Stimulated activated CD4-positive, alpha-beta T cell treated with anti-CD3 and anti-CD28 coated beads, Interleukin-2, amount 100 ng/mL, for 48 hours (primary cell): ENCODE measurements around the gene MYADML2.

ENCODE experiments used
- DNase-seq, 2 donors: peaks; one replicate each; pipeline ENCODE4 v3.0.0-alpha.2; 2020

Gene MYADML2

DNA sequence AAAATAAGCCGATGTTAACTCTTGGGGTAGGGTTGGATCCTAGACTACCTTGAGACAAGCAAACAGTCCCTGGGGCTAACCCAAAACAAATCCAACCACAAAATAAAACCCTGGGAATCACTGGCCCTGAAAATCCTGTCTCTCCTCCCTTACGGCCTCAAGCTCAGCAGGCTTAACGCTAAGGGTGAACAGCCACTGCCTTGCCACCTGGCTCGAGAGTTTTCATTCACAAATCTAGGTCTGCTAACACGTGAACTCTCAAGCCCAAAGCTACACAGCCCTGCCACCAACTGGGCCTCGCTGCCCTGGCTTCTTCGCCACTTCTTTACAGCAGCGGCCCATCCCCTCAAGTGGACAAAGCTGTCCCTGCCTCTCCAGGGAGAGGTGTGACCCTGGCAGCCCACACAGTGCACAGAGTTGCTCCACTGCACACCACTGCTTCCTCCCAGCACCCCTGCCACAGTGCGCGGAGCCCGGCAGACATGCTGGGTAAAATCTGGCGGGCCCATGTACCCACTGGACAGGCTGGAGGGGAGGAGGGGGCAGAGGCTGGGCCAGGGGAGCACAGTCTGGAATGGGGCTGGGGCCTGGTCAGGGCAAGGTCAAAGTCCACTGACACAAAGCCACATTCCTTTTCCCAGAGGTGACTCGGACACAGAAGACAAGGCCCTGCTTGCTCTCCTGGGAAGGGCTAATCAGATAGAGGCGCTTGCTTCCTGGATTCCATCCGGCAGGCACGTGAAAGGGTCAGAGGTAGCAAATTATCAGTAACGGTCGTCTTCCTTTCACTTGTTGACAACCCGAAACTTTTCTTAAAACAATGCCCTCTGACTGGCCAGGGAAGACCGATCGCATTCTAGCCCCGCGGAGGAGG is 36.8 kb downstream of the MYADML2 start:
- no peak for DNase-seq

DNA sequence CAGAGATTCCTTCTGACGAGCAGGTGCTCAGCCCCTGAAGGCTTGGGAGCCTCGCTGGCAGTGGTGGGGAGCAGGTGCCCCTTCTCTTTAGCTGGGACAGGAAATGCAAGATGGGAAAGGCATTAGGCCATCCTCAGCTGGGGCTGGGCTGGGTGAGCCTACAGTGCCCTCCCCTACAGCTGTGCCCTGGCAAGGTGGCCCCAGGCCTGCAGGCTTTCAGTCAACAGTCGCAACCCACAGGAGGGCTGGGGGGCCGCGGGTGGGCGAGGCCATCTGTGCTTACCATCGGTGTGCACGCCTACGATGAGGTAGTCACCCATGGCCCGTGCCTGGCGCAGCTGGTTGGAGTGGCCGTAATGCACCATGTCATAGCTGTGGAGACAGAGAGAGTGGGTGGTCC is 37.8 kb downstream of the MYADML2 start:
- no peak for DNase-seq

DNA sequence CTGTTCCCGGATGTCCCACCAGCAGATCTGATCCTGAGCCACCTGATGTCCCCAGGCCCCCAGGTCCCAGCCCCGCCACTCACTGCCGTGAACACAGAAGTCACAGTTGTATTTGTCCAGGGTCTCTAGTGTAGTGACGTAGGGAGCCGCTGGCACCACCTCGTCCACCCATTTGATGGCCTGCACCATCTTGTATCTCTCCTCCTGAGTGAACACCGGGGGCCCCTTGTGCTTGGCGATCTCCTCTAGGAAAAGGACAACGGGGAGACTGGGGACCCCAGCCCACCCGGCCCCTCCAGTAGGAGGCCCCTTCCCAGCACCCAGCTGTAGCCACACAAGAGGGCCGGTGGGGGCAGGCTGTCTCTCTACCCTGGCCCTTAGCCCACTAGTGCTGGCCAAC is 38.2 kb downstream of the MYADML2 start:
- DNase-seq, result no peak

DNA sequence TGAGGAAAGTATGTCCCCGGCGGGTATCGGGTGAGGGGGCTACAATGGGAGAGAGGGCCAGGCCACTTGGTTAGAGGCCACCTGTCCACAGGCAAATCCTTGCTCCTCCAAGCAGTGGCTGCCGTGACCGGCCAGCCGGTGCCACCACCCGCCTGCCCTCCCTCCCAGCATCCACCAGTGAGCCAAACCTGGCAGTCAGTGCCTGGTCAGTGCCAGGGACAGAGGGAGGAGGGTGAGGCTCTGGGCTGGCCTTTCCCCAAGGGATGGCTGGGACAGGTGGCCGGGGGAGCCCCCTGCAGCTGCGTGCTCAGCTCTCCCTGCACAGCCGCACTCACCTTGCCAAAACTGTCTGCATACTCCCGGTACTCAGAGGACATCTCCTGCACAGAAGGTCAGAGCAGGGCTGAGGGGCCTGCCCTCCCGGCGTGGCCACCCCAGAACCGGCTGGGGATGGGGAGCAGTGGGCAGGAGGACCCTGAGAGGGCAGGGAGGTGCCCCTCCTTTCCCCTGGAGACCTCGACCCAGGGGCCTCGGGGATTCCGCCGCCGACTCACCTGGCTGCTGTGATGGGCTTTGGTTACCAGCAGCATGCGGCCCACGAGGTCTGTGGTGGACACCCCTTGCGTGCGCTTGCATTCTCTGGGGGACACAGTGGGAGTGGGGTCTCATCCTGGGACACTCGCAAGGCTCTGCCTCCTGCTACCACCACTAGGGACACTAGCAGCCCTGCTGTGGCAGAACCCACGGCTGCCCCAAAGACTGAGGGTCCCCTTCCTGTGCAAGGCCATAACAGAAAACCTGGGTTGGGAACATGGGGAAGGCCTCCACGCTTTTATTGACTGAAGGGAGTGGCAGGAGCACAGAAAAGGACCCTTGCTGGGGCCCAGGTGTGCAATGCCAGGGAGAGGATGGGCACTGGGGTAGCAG is 39.6 kb downstream of the MYADML2 start:
- no peak for DNase-seq

DNA sequence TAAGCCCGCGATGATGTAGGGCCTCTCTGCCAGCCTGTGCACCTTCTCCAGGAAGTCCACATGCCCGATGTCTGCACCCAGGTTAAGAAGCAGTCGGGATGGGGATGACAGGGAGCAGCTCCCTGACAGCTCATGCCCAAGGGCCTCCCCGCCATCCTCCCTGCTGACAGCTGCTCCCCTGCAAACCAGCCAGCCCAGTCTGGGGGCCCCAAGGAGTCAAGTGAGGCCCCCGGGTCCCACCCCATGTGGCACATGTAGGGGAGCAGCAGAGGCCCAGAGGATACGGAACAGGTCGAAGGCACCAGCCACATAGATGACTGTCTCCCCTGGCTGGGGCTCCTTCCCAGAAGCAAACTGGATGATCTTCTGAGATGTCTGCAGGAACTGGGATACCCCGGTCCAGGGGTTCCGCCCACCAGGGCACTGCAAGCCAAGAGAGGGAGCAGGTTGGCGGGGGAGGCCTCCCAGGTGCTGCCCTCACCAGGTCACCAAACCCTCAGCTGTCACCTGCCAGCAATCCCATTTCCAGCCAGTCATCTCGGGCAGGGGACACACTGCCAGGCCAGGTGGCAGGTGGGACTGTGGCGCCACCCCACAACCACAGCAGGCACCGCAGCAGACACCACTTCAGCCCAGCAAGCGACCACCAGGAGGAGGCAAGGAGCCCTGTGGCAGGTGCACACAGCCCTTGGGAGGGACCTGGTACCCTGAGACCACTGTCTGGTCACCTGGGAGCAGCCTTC is 40.4 kb downstream of the MYADML2 start:
- DNase-seq, result no peak

DNA sequence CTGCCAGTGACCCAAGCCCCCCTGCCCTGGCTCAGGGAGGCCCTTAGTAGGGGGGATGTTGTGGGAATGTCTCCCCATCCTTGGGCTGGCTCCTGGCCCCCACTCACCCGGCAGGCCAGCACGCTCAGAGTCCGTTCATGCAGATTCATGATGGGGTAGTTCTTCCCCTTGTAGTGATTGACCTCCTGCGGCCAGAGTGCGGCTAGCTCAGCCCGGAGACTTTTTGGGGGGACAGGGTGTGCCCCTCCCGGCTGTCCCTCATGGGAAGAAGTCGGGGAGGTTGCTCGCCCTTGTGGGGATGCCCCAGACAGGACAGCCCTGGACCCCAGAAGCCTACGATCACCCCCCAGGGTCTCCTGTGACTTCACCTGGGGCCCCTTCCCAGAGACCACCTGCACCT is 41.0 kb downstream of the MYADML2 start:
- no peak for DNase-seq

DNA sequence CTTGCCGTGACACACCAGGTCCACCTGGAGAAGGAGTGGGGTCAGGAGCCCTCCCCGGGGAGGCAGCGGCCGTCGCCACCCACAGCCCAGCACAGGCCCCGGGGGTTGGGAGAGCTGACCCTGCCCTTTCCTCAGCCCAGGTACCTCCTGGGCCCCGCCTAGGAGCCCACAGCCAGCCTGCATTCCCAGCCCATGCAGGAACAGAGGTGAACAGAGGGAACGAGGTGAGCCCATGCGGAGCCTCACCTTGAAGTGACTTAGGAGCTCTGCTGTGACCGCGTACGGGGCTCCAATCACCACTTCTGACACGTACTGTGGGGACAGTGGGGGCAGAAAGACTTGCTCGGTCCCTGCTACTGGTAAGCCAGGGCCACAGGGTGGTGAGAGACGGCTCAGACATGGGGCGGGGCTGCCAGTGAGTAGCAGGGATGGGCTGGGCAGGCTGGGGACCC is 41.6 kb downstream of the MYADML2 start:
- no peak for DNase-seq

DNA sequence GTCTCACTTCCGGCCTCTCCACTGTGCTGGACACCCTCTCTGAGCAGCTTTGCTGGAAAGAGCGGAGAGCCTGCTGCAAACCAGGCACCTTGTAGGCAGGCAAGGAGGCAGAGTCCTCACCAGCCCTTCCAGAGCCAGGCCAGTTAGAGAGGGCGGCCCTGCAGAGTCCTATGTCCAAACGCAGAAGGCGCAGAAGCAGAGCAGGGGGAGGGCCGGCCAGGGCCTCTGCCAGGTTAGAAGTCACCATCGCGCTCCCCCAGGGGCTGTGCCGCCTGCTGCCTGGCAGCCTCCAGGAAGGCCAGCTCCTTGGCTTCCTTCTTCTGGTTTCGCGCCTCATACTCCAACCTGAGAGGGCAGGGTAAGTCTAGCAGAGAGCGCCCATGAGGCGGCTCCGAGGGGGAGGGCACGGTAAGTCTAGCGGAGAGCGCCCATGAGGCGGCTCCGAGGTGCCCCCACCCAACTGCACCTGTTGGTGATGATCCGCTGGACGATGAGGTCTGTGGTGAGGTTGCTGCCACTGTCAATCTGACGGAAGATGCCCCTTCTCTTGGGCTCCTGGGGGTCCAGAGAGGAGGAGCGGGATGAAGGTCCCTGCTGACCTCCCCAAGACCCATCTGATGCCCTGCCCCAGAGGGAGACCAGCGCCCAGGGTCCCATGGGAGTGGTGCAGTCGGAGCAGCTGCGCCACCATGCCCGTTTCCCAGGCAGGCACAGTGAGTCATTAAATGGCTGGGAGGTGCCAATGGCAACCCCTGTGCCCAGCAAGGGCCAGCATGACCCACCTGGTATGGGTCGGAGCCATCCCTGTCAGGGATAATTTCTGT is 42.2 kb downstream of the MYADML2 start:
- no peak for DNase-seq

DNA sequence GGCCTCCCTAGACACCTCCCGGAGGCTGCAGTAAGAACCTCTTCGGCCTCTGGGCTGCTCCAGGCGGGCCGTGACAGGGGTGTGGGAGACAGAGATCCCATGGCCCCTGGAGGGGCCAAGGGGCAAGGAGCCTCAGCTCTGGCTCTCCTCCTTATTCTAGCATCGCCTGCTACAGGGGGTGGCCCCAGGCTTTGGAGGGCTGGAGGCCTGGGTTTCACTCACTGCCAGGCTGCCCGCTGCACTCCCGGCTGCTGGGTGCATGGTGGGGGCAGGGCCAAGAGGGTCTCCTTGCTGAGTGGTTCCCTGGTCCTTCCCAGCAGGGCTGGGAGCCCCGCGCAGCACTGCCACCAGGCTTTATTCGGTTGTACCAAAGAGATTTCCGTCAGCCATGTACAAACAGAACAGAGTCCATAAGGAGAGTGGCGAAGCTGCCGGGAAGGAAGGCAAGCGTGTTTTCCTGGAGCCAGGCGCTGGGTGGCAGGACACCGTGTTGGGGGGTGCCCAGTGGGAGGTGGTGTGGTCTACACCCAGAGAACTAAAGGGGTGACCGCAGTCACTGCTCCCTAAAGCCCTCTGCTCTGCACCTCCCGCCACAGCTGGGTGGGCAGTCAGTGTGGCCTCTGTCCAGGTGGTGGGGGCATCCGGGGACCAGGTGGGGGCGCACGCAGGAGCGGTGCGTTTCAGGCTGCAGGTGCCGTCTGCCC is 43.0 kb downstream of the MYADML2 start:
- no peak for DNase-seq

DNA sequence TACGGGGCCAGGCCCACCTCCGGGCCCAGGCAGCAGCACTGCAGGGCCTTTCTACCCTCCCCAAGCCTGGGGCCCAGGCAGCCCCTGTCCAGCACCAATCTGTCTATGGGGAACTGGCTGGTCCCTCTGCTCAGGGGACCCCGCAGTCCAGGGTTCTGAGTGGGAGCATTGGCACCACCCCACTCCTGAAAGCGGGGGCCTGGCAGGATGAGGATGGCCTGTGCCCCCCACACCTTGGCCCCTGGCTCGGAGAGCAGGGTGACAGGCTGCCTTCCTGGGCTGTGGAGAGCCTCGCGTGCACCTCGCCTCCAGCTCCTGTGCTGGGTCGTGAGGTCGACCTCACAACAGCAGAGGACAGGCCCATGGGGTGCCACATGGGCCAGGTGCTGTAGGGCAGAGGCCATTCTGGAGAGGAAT is 43.6 kb downstream of the MYADML2 start:
- no peak for DNase-seq

DNA sequence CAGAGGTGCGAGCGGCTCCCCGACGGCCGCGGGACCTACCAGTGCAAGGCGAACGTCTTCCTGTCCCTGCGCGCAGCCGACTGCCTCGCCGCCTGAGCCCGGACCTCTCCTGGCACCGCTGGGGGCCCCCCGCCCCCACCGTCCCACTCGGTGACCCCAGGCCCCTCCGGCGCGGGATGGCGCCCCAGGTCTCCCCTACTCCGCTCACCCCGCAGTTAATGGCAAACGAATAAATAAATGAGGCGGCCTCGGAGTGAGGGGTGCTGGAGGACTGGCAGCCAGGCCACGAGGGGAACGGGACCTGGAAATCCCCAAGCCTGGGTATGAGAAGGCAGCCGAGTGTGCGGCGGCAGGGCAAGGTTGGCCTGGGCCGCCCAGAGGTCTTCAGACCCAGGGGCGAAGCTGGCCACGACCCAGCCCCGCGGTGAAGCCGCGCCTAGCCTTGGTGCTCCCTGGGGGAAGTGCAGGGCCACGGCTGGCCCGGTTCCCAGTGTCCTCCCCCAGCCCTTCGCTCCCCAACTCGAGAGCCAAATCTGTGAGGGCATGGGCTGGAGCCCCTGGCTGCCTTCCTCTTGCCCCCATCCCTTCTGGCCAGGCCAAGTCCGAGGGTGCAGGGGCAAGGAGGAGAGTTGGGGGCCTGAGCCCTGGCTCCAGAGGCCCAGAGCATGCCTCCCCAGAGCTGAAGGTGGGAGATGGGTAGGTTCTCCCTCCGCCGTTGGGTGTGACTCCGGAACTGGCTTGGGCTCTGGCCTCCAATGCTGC is 44.2 kb downstream of the MYADML2 start:
- no peak for DNase-seq

DNA sequence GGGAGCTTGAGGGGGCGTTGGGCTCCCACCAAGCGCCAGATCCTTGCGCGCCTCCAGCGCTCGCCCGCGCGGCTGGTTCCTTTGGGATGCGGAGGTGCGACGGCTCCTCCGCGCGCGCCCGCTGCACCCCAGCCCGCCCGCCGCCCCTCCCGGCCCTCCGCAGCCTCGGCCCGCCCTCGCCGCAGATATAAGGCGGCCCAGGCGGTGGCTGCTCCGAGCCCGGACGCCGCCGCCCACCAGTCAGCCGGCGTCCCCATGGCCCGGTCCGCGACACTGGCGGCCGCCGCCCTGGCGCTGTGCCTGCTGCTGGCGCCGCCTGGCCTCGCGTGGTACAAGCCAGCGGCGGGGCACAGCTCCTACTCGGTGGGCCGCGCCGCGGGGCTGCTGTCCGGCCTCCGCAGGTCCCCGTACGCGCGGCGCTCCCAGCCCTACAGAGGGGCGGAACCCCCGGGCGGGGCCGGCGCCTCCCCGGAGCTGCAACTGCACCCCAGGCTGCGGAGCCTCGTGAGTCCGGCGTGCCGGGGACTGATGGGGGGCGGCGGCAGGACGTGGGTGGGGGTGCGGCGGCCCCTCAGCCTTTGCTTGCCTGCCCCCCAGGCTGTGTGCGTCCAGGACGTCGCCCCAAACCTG is 44.9 kb downstream of the MYADML2 start, which contains the start of gene NPB:
TSS of gene NPB (plus strand) at position 216 of the 630 bp plus-strand sequence. CDS start at position 256, 40 bp downstream.
- DNase-seq, result no peak

DNA sequence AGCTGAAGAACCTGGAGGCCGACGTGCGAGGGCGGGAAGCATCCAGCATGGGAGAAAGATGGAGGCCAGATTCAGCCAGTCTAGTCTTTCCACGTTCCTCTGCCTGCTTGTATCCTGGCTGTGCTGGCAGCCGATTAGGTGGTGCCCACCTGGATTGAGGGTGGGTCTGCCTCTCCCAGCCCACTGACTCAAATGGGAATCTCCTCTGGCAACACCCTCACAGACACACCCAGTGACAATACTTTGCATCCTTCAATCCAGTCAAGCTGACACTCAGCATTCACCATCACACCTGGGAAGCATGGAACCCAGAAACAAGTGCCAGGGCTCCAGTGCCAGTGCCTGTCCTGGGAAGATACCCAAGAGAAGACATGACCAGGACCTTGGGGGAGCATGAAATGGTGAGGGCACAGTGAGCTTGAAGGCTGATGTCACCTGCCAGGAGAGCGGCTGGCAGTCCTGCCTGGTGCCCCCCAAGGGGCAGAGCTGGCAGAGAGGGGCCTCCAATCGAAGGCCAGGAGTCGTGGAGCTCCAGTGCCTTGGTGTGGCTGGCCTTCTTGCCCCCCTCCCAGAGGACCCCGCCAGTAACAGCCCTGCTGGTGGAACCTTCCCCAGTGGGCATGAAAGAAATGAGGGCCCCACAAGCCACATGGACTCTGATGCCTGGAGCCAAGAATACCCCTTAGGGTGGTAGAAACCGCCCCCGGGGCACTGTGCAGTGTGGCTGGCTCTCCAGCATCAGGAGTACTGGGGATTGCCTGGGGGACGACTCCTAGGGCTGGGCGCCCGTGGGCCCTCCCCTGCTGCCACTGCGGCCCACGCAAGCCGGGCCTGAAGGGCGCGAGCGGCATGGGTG is 45.6 kb downstream of the MYADML2 start:
- no peak for DNase-seq

DNA sequence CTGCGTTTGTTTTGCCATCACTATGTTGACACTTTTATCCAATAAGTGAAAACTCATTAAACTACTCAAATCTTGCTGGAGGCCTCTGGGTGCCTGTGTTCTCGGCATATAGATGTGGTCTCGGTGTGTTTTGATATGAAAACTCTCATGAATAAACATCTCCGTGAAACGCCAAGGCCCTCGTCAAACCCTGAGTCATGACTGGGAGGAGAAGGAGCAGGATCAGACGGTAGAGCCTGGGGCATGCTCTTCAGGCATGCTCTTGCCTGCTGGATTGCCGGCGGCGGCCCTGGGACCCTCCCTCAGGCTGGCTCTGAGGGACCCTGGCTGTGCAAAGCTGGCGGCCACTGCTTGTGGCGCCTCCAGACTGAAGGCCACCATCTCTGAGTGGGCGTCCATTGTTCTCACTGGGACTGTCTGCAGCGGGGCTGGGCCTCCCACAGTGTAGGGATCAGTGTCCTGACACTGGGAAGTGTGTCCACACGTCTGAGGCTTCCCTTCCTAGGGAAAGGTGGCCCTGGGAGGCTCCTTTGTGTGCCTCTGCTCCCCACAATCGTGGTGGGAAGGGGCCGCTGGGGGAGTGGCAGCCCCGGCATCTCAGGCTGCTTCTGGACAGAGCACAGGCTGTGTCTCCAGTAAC is 46.7 kb downstream of the MYADML2 start:
- DNase-seq, result no peak

DNA sequence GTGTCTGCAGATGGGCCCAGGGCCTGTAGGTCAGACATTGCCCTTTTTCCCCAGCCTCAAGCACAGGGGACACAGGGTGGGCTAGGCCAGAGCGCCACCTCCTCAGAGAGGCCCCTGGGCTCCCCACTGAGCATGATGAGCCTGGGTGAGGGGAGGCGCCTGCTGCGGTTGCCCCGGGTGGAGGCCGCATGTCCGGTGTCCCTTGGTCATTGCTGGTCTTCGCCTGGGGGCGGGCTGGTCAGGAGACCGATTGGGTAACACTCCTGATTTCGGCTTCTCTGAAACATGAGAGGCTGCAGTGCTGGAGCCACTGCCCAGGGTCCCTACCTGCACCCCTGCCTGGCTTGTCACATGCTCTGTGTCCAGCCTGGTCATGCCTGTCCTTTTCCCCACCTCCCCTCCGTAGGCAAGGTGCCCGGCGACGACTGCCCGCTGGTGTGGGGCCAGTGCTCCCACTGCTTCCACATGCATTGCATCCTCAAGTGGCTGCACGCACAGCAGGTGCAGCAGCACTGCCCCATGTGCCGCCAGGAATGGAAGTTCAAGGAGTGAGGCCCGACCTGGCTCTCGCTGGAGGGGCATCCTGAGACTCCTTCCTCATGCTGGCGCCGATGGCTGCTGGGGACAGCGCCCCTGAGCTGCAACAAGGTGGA is 47.4 kb downstream of the MYADML2 start:
- DNase-seq, result no peak

DNA sequence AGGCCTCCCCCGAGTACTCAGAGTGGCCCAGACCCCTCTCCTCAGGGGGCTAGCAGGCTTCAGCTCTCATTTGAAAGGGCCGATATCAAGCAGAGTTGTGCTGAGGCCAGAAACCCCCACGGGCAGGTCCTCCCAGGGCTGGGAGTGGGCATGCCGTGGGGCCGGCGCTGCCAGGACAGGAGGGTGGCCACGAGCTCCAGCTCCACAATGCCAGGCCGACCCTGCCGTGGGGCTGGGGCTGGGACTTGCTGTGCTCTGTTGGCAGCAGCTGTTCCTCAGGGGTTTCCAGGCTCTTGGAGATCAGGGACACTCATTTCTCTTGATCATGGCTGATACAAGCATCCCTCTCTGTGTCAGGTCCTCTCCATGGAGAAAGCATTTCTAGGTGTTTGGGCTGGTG is 48.1 kb downstream of the MYADML2 start:
- DNase-seq, result no peak

DNA sequence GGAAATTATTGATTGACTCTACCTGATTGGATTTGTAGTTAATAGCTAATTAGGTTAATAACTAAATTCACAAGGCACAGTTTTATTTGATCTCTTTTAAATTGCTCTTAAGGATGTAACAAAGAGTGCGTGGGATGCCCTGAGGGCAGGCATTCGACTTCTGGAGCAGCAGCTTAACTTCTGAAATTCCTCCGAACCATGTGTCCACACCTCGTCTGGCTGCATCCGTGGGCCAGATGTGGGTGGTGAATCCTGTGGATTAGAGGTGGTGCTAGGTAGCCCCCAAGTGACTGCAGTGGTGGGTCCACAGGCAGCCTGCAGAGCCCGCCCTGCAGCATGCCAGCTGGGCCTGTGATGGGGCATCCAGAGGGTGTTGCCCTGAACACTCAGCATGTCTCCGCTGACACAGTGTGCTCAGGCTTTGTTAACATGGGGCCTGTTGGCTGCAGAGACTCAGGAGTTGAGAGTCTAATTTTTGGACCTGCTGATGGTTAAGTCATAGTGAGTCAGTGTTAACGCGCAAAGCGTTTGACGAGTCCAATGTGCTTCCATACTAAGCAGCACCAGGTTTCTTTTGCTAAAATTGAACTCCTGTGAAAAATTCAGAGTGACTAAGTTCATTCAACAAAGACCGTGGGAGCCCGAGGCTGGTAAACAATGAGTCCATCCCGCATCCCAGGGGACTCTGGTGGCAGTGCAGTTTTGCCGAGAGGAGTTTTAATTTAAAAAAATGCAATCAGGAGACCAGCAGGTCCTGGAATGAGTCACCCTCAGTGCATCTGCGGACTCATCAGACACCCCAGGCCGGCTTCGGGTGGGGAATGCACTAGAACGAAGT is 48.8 kb downstream of the MYADML2 start:
- no peak for DNase-seq
